ENCODE data around the gene RGPD3. TPM values are rescaled to one million over a fixed set of nuclear protein-coding genes. Genes with fewer than 3 reads are reported as not detected.

Gene RGPD3
- total and polyA plus RNA-seq, 2 donors (not counting 1 experiment from before 2014, with no cell fraction given), result 0.12 to 0.17 TPM

- no peak for DNase-seq (ENCODE audit: low read depth in 2 of 2)
- Histone ChIP-seq H3K27me3 (ENCODE audit: control insufficient read depth, insufficient read depth, low read length) (no peaks in the 10 kb centered on the region), H3K36me3 (ENCODE audit: control insufficient read depth, insufficient read depth, low read length) (no peaks in the 10 kb centered on the region), H2AFZ (ENCODE audit: low read length) (no peak overlapping the region), H3K27ac (ENCODE audit: insufficient read depth, low read length) (no peak overlapping the region), H3K9ac (ENCODE audit: insufficient read depth, low read length) (no peak overlapping the region), H3K4me3 (replicated peaks in 1 of 4; ENCODE audit: control extremely low read depth in 1 of 4, insufficient read depth in 1 of 4, low read depth in 3 of 4, low read length in 4 of 4) (no peak overlapping the region), H3K4me1 (ENCODE audit: control insufficient read depth, extremely low read depth, insufficient read depth, low read length) (no peaks in the 10 kb centered on the region), H4K20me1 (ENCODE audit: control insufficient read depth, extremely low read depth, insufficient read depth, low read length) (no peaks in the 10 kb centered on the region), H3K79me2 (ENCODE audit: control insufficient read depth, insufficient read depth, low read length) (no peaks in the 10 kb centered on the region), H3K9me3 (ENCODE audit: control insufficient read depth, insufficient read depth, low read depth, low read length) (no peaks in the 10 kb centered on the region), H3K4me2 (ENCODE audit: extremely low read depth, insufficient read depth, low read length) (no peak overlapping the region)
- no peak for TF ChIP-seq CTCF (conservative IDR thresholded peaks at IDR 0.05 in 1 of 2, IDR thresholded peaks at IDR 0.05 in 1 of 2; ENCODE audit: low read depth in 1 of 2, low read length in 2 of 2)
- no peak for TF ChIP-seq EZH2 (IDR thresholded peaks at IDR 0.05; ENCODE audit: low read length, missing control alignments)
Measured at GRCh38 chr2:106341666-106342065, 126.5 kb downstream of the RGPD3 start.

Other genes with a start within 250 kb of the RGPD3 start
- not detected in 2 replicates for gene CD8B2, start 19.0 kb upstream of the RGPD3 start, total RNA-seq
- not detected in 2 replicates for gene CD8B2, start 19.0 kb upstream of the RGPD3 start, polyA plus RNA-seq

Data from fibroblast of lung (primary cell).